ENCODE results near the gene FAM3B.

- TF ChIP-seq POLR2A (IDR thresholded peaks at IDR 0.05), result no peak
- no peak for TF ChIP-seq CTCF (IDR thresholded peaks at IDR 0.05)
Observed at GRCh38 chr21:41362605-41363369, 46.2 kb downstream of the FAM3B start.

Data from Peyer's patch (tissue), 4 donors.